ENCODE results near the gene ADGRD2. TPM values are rescaled to one million over a fixed set of nuclear protein-coding genes. Genes with fewer than 3 reads are reported as not detected.

ADGRD2 gene
- polyA plus RNA-seq, 3 donors, result not detected

GRCh38 chr9:124491049-124491975 lies 41.1 kb downstream of the ADGRD2 start:
- WGBS (ENCODE audit: insufficient coverage), result 94% methylated on average over 18 of the region's 32 CpGs
- Histone ChIP-seq H3K36me3 (replicated peaks in 1 of 2; ENCODE audit: control insufficient read depth in 1 of 2, insufficient read depth in 2 of 2, low read length in 2 of 2) (no peaks in the 10 kb centered on the region), H3K4me3 (replicated peaks in 1 of 3; ENCODE audit: low read depth in 2 of 3, low read length in 3 of 3) (no peak overlapping the region), H4K20me1 (ENCODE audit: insufficient read depth, low read length) (no peaks in the 10 kb centered on the region), H3K27me3 (ENCODE audit: control insufficient read depth in 2 of 2, insufficient read depth in 2 of 2, low read length in 2 of 2) (peaks cover 0 to 10% of the 10 kb centered on the region in 2 donors), H3K9me3 (replicated peaks in 1 of 2; ENCODE audit: control insufficient read depth in 1 of 2, insufficient read depth in 1 of 2, low read length in 2 of 2) (no peaks in the 10 kb centered on the region), H2AFZ (ENCODE audit: insufficient read depth, low read depth, low read length, poor library complexity, severe bottlenecking) (no peak overlapping the region), H3K9ac (ENCODE audit: insufficient read depth, low read length, poor library complexity, severe bottlenecking) (no peak overlapping the region), H3K27ac (ENCODE audit: low read depth in 1 of 2, low read length in 2 of 2) (no peak overlapping the region), H3K4me1 (ENCODE audit: control insufficient read depth in 1 of 2, insufficient read depth in 2 of 2, low read length in 2 of 2) (peaks cover 0 to 11% of the 10 kb centered on the region in 2 donors), H3K4me2 (replicated peaks; ENCODE audit: extremely low read depth, low read length, poor library complexity, severe bottlenecking) (no peak overlapping the region), H3K79me2 (ENCODE audit: insufficient read depth, low read length) (no peaks in the 10 kb centered on the region)
- Mint-ChIP-seq H3K4me1 (peaks cover 9% of the 10 kb centered on the region), H3K36me3 (no peaks in the 10 kb centered on the region), H3K27ac (no peak overlapping the region), H3K4me3 (no peak overlapping the region), H3K9me3 (peaks cover 0 to 2% (median 0%) of the 10 kb centered on the region in 7 donors), H3K27me3 (ENCODE audit: low read depth in 3 of 3) (peaks cover 7 to 19% (median 8%) of the 10 kb centered on the region in 3 donors)
- no peak for DNase-seq
- intact Hi-C loops (cut with micrococcal nuclease), result no loop called here
- TF ChIP-seq CTCF (IDR thresholded peaks at IDR 0.05), result no peak

DNA sequence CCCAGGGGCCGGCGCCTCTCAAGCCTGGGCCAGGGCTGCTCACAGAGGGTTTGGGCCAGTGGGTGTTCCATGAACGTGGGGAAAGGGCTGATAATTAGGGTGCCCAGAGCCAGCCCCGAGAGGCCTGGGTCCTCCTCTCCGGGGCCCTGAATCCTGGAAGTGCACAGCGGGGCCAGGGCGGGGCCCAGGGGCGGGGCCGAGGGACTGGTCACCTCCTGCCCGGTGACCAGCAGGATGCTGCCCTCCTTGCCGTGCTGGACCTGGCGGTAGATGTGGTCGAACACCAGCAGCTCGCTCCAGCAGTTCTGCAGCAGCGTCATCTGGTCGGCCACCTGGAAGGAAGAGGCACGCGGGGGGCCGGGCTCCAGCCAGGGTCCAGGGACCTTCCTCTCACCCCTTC lies 42.6 kb downstream of the ADGRD2 start:
- no peaks in the 10 kb centered on the region for H3K27me3 ChIP-seq (ENCODE audit: control insufficient read depth in 2 of 2, insufficient read depth in 2 of 2, low read length in 2 of 2)
- H3K9me3 Mint-ChIP-seq, result peaks cover 0 to 2% (median 0%) of the 10 kb centered on the region in 7 donors
- peaks cover 6 to 9% (median 7%) of the 10 kb centered on the region in 3 donors for H3K27me3 Mint-ChIP-seq (ENCODE audit: low read depth in 3 of 3)
- H2AFZ ChIP-seq (ENCODE audit: insufficient read depth, low read depth, low read length, poor library complexity, severe bottlenecking), result no peak overlapping the region
- H3K4me2 ChIP-seq (replicated peaks; ENCODE audit: extremely low read depth, low read length, poor library complexity, severe bottlenecking), result no peak overlapping the region
- H3K4me1 ChIP-seq (ENCODE audit: control insufficient read depth in 1 of 2, insufficient read depth in 2 of 2, low read length in 2 of 2), result peaks cover 0 to 12% of the 10 kb centered on the region in 2 donors
- H3K79me2 ChIP-seq (ENCODE audit: insufficient read depth, low read length), result no peaks in the 10 kb centered on the region
- peaks cover 9% of the 10 kb centered on the region for H3K4me1 Mint-ChIP-seq
- DNase-seq, result no peak
- no peaks in the 10 kb centered on the region for H3K36me3 Mint-ChIP-seq
- no peaks in the 10 kb centered on the region for H4K20me1 ChIP-seq (ENCODE audit: insufficient read depth, low read length)
- no peak overlapping the region for H3K4me3 ChIP-seq (replicated peaks in 1 of 3; ENCODE audit: low read depth in 2 of 3, low read length in 3 of 3)
- H3K4me3 Mint-ChIP-seq, result no peak overlapping the region
- no peaks in the 10 kb centered on the region for H3K36me3 ChIP-seq (replicated peaks in 1 of 2; ENCODE audit: control insufficient read depth in 1 of 2, insufficient read depth in 2 of 2, low read length in 2 of 2)
- intact Hi-C loops (cut with micrococcal nuclease), result no loop called here
- TF ChIP-seq CTCF (IDR thresholded peaks at IDR 0.05), result no peak
- no peak overlapping the region for H3K27ac Mint-ChIP-seq
- H3K9me3 ChIP-seq (replicated peaks in 1 of 2; ENCODE audit: control insufficient read depth in 1 of 2, insufficient read depth in 1 of 2, low read length in 2 of 2), result no peaks in the 10 kb centered on the region
- no peak overlapping the region for H3K27ac ChIP-seq (ENCODE audit: low read depth in 1 of 2, low read length in 2 of 2)
- no peak overlapping the region for H3K9ac ChIP-seq (ENCODE audit: insufficient read depth, low read length, poor library complexity, severe bottlenecking)
- 93% methylated on average over 16 of the region's 19 CpGs for WGBS (ENCODE audit: insufficient coverage)

All from CD14-positive monocyte (primary cell).